D341Med (cell line): ENCODE data around the gene CCDC97.

ENCODE experiments used
- DNase-seq: peaks from one replicate; pipeline ENCODE4 v3.0.0; 2012; ENCODE audit warnings: low spot score

The CCDC97 gene

GRCh38 chr19:41298348-41298964 is 11.5 kb upstream of the CCDC97 start:
- no peak for DNase-seq

DNA sequence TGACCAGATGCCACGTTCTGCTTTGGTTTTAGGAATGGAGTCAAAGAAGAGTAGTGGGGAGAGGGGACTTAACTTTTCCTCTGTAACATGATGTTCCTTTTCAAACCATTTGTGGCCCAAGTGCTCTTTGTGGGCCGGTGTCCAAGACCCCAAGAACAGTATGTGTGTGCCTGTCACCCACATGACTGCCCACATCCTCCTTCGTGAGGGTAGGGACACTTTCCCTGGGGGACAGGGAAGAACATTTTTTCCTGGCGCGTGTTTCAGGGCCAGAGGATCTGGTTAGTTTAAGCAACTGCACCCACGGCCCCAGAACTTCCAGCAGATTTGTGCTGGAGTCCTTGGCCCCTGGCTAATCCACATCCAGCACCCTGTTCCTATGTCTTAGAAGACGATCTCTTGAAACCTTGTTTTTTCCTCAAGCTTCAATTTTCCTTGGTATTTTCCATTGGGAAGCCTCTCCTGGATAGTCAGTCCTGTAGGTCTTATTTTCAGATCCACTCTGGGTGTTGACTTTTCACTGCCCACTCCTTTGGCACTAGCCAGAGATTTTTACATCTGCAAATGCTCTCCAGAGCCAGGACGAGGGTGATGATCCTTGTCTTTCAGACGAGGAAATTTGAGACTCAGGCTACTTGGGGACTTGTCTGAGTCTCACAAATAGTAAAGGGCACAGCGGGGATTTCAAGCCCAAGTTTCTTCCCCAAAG is 10.8 kb upstream of the CCDC97 start:
- no peak for DNase-seq

- DNase-seq, result no peak
Observed at GRCh38 chr19:41299755-41300089, 10.2 kb upstream of the CCDC97 start.

DNA sequence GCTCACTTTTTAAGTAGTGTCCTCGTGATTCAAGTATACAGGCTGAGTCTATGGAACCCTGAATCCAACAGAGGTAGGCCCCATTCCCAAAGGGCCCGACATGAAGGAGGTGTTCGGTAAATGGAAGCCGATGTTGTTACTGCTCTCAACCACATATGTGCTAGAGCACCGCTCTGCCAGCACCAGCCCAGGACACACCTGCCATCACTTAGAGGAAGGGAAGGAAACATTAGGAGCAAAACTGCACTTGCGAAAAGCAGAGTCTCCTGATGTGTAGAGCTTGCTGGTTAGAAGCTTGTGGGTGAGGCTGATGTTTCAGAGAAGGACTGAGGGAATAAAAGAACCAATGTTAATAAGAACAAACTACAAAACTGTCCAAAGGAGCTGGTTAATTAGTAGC is 9.4 kb upstream of the CCDC97 start:
- DNase-seq, result no peak

DNA sequence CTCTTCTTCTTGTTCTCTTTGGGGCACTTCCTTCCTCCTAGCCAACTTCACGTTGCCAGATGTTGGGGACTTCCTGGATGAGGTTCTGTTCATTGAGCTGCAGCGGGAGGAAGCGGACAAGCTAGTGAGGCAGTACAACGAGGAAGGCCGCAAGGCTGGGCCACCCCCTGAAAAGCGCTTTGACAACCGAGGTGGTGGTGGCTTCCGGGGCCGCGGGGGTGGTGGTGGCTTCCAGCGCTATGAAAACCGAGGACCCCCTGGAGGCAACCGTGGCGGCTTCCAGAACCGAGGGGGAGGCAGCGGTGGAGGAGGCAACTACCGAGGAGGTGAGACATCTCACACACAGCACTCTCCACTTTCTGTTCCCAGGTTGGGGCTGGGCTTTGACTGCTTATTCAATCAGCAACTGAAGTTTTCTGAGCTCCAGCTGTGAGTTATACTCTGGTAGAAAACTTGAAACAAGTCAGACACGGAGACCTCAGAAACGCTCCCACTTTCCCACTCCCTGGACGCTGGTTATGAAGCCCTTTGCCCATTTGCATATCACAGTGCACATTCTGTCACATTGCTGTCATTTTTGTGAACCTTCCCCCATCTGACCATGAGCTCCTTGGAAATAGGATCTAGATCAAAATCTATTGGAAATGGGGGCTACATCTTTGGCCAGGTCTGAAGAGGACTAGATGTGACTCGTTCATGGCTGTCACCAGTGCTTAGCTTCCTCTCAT is 7.2 kb upstream of the CCDC97 start:
- DNase-seq, result no peak

DNA sequence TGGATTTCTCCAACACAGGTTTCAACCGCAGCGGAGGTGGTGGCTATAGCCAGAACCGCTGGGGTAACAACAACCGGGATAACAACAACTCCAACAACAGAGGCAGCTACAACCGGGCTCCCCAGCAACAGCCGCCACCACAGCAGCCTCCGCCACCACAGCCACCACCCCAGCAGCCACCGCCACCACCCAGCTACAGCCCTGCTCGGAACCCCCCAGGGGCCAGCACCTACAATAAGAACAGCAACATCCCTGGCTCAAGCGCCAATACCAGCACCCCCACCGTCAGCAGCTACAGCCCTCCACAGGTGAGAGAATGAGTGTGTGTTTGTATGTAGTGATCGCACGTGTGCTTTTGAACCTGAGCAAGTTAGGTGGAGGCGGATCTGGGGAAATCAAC is 6.0 kb upstream of the CCDC97 start:
- DNase-seq, result no peak

- DNase-seq, result no peak
Observed at GRCh38 chr19:41304706-41305483, 5.1 kb upstream of the CCDC97 start.

GRCh38 chr19:41305927-41306793 is 3.8 kb upstream of the CCDC97 start:
- no peak for DNase-seq

GRCh38 chr19:41307090-41307875 is 2.7 kb upstream of the CCDC97 start:
- no peak for DNase-seq

- DNase-seq, result no peak
Observed at GRCh38 chr19:41307954-41308449, 2.0 kb upstream of the CCDC97 start.

- peak; percentile 83 for DNase-seq
Observed at GRCh38 chr19:41308450-41309179, 1.4 kb upstream of the CCDC97 start.

GRCh38 chr19:41309180-41310032 is 566 bp upstream of the CCDC97 start:
- DNase-seq, result no peak

DNA sequence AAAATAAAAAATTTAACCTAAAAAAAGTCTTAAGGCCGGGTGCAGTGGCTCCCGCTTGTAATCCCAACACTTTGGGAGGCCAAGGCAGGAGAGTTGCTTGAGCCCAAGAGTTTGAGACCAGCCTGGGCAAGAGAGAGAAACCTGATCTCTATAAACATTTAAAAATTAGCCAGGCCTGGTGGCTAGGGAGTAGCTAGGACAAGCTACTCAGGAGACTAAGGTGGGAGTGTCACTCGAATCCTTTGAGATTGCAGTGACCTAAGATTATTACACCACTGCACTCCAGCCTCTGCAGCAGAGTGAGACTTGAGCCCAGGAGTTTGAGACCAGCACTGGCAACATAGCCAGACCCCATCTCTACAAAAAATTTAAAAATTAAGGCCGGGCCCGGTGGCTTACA is 1.1 kb downstream of the CCDC97 start:
- no peak for DNase-seq

DNA sequence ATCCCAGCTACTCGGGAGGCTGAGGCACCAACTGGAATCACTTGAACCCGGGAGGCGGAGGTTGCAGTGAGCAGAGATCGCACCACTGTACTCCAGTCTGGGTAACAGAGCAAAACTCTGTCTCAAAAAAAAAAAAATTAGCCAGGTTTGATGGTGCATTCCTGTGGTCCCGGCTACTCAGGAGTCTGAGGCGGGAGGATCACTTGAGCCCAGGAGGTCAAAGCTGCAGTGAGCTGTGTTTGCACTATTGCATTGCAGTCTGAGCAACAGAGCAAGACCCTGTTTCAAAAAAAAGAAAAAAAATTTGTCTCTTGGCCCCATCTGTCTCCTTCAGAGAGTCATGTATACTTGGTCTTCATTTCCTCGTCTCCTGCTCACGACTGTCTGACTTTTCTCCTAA is 1.6 kb downstream of the CCDC97 start:
- no peak for DNase-seq

DNA sequence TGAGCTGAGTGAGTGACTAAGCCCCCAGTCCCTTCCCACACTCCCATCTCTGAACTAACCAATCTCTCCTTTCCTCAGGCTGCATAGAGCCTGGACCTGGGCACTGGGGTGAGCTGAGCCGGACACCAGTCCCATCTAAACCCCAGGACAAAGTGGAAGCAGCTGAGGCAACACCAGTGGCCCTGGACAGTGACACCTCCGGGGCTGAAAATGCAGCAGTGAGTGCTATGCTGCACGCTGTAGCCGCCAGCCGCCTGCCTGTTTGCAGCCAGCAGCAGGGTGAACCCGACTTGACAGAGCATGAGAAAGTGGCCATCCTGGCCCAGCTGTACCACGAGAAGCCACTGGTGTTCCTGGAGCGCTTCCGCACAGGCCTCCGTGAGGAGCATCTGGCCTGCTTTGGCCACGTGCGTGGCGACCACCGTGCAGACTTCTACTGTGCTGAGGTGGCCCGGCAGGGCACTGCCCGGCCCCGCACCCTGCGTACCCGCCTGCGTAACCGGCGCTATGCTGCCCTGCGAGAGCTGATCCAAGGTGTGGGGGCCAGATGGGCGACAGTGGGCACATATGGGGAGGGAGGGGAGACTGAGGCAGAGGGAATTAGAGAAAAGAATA is 6.4 kb downstream of the CCDC97 start:
- DNase-seq, result no peak

DNA sequence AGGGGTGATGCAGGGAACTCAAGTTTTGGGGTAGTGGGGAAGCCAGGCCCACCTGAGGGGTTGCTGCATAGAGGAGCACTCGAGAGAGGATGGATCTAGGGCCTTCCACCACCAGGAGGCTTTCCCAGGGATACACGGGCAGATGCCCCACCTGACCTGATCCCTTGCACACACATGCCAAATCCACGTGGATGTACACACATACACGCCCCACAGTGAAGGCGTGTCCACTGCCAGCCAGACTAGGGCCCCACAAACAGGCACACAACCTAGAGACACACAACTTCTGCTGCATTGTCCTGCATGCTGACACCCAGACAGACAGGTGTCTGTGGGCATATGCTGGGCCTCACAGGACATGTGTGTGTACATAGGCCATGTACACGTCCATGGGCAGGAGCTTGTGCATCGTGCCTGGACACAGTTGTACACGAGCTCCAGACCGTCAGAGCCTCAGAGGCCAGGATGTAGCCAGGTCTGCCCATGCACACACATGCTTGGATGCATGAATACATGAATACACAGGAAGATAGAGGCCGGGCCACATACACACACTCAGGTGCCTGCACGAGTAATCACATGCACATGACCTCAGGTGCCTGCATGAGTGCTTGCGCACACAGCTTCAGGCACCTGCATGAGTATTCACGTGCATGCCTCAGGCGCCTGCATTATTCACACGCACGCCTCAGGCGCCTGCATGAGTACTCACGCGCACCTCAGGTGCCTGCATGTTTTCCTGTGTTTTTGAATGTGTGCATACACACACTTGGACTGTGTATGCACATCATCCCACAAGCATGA is 8.9 kb downstream of the CCDC97 start:
- DNase-seq, result no peak

GRCh38 chr19:41319500-41320184 is 9.7 kb downstream of the CCDC97 start:
- DNase-seq, result no peak
